GM18507 (cell line): ENCODE measurements around the gene GLMP.

Experiments
- DNase-seq: peaks from one replicate; pipeline ENCODE4 v3.0.0; 2011; ENCODE audit warnings: low read depth; ENCODE audit not compliant: insufficient read length; ENCODE audit errors: extremely low spot score
- FAIRE-seq: peaks from 2 replicates; lab custom pipeline; 2011; peaks lifted over from hg19 to GRCh38; lab: Jason Lieb, UNC

The GLMP gene

GRCh38 chr1:156259805-156260204 is 35.7 kb downstream of the GLMP start:
- DNase-seq (no peak), FAIRE-seq (no peak)

- FAIRE-seq (no peak), DNase-seq (no peak)
Measured at GRCh38 chr1:156258859-156259258, 36.6 kb downstream of the GLMP start.

GRCh38 chr1:156257711-156258110 is 37.8 kb downstream of the GLMP start:
- DNase-seq (no peak), FAIRE-seq (no peak)

- no peak for FAIRE-seq
Measured at GRCh38 chr1:156253634-156254033, 41.8 kb downstream of the GLMP start.

GRCh38 chr1:156251527-156251926 is 44.0 kb downstream of the GLMP start:
- FAIRE-seq = no peak
- DNase-seq = no peak

More at GRCh38 chr1:156253634-156254033, 41.8 kb downstream of the GLMP start:
- no peak for DNase-seq

GRCh38 chr1:156249593-156249992 is 45.9 kb downstream of the GLMP start:
- DNase-seq = no peak
- FAIRE-seq = no peak

GRCh38 chr1:156248323-156248683 is 47.2 kb downstream of the GLMP start:
- FAIRE-seq = no peak
- no peak for DNase-seq

- DNase-seq = no peak
- FAIRE-seq = no peak
Measured at GRCh38 chr1:156247460-156248322, 47.8 kb downstream of the GLMP start, which contains the start of gene PAQR6. TSS of gene PAQR6 (minus strand) at chr1:156248056. CDS start at chr1:156246731, 1,325 bp downstream.

- FAIRE-seq = no peak
- no peak for DNase-seq
Measured at GRCh38 chr1:156246781-156247459, 48.6 kb downstream of the GLMP start.

GRCh38 chr1:156246241-156246780 is 49.2 kb downstream of the GLMP start:
- DNase-seq (no peak), FAIRE-seq (peak; percentile 18)

GRCh38 chr1:156245451-156246232 is 49.8 kb downstream of the GLMP start:
- DNase-seq = peak; percentile 52
- FAIRE-seq = peak; percentile 56

GRCh38 chr1:156244712-156245111 is 50.8 kb downstream of the GLMP start:
- no peak for FAIRE-seq
- no peak for DNase-seq

- no peak for DNase-seq
- no peak for FAIRE-seq
Measured at GRCh38 chr1:156244126-156244525, 51.4 kb downstream of the GLMP start.

- DNase-seq (no peak), FAIRE-seq (no peak)
Measured at GRCh38 chr1:156242738-156243137, 52.7 kb downstream of the GLMP start.
